H9 (cell line): ENCODE measurements around the gene ENOX1. TPM values are rescaled to one million over a fixed set of nuclear protein-coding genes. Genes with fewer than 3 reads are reported as not detected.

Experiments used
- DNase-seq: peaks from one replicate; pipeline ENCODE4 v3.0.0-alpha.2; 2017
- H2AFZ ChIP-seq: one replicate; pipeline ENCODE4 v1.6.1; 2013; ENCODE audit warnings: mild to moderate bottlenecking, low read length, control low read depth, moderate library complexity
- H2AK5ac ChIP-seq: 2 replicates; pipeline ENCODE4 v1.6.1; 2013; ENCODE audit warnings: low read length, control low read depth, mixed read lengths; ENCODE audit not compliant: insufficient read length
- H2BK120ac ChIP-seq: one replicate; pipeline ENCODE4 v1.6.1; 2013; ENCODE audit warnings: low read depth, mild to moderate bottlenecking, low read length, control low read depth, inconsistent platforms; ENCODE audit not compliant: poor library complexity, severe bottlenecking
- H2BK12ac ChIP-seq: 2 replicates; pipeline ENCODE4 v1.6.1; 2013; ENCODE audit warnings: low read length, control low read depth, mixed read lengths, low read depth; ENCODE audit not compliant: insufficient read length
- H2BK15ac ChIP-seq: 2 replicates; pipeline ENCODE4 v1.6.1; 2013; ENCODE audit warnings: low read depth, low read length, control low read depth
- H2BK20ac ChIP-seq: one replicate; pipeline ENCODE4 v1.6.1; 2013; ENCODE audit warnings: low read depth, mild to moderate bottlenecking, low read length, control low read depth, inconsistent platforms; ENCODE audit not compliant: poor library complexity, severe bottlenecking
- H2BK5ac ChIP-seq: 2 replicates; pipeline ENCODE4 v1.6.1; 2013; ENCODE audit warnings: low read length, control low read depth, mixed read lengths; ENCODE audit not compliant: insufficient read length
- H3K14ac ChIP-seq: 2 replicates; pipeline ENCODE4 v1.6.1; 2013; ENCODE audit warnings: low read length, control low read depth; ENCODE audit not compliant: insufficient read depth
- H3K18ac ChIP-seq: 2 replicates; pipeline ENCODE4 v1.6.1; 2013; ENCODE audit warnings: low read depth, mild to moderate bottlenecking, mixed read lengths, low read length, control low read depth; ENCODE audit not compliant: insufficient read length
- H3K23ac ChIP-seq: 2 replicates; pipeline ENCODE4 v1.6.1; 2013; ENCODE audit warnings: low read length, control low read depth, mixed read lengths, low read depth; ENCODE audit not compliant: insufficient read length
- H3K23me2 ChIP-seq: 2 replicates; pipeline ENCODE4 v1.6.1; 2013; ENCODE audit warnings: low read depth, mild to moderate bottlenecking, mixed read lengths, low read length, control low read depth; ENCODE audit not compliant: insufficient read length, poor library complexity, severe bottlenecking
- H3K27ac ChIP-seq: 2 replicates; pipeline ENCODE4 v1.5.1; 2013; ENCODE audit warnings: low read length, control low read depth, mixed read lengths, low read depth; ENCODE audit not compliant: insufficient read length
- H3K27me3 ChIP-seq: 2 replicates; pipeline ENCODE4 v1.6.1; 2013; ENCODE audit warnings: low read length, control low read depth, inconsistent platforms; ENCODE audit not compliant: insufficient read depth
- H3K4ac ChIP-seq: 2 replicates; pipeline ENCODE4 v1.6.1; 2013; ENCODE audit warnings: low read depth, mild to moderate bottlenecking, control low read depth, inconsistent platforms, low read length, moderate library complexity
- H3K4me1 ChIP-seq: 2 replicates; pipeline ENCODE4 v1.6.1; 2013; ENCODE audit warnings: low read length, control low read depth, inconsistent platforms; ENCODE audit not compliant: insufficient read depth
- H3K4me2 ChIP-seq: 2 replicates; pipeline ENCODE4 v1.6.1; 2013; ENCODE audit warnings: low read length, control low read depth, mixed read lengths; ENCODE audit not compliant: insufficient read length, insufficient read depth
- H3K56ac ChIP-seq: 2 replicates; pipeline ENCODE4 v1.6.1; 2013; ENCODE audit warnings: low read depth, mild to moderate bottlenecking, mixed read lengths, low read length, control low read depth; ENCODE audit not compliant: insufficient read length
- H3K79me1 ChIP-seq: 2 replicates; pipeline ENCODE4 v1.6.1; 2013; ENCODE audit warnings: low read depth, mild to moderate bottlenecking, moderate library complexity, low read length, control low read depth, inconsistent platforms; ENCODE audit not compliant: insufficient read depth, poor library complexity, severe bottlenecking
- H3K79me2 ChIP-seq: 2 replicates; pipeline ENCODE4 v1.6.1; 2013; ENCODE audit warnings: low read length, control low read depth, inconsistent platforms; ENCODE audit not compliant: insufficient read depth
- H3K9ac ChIP-seq: 2 replicates; pipeline ENCODE4 v1.6.1; 2013; ENCODE audit warnings: low read length, control low read depth, mixed read lengths; ENCODE audit not compliant: insufficient read length; ENCODE audit errors: extremely low read depth
- H3K9me3 ChIP-seq: one replicate; pipeline ENCODE4 v1.6.1; 2013; ENCODE audit warnings: low read depth, low read length, inconsistent platforms; ENCODE audit not compliant: control insufficient read depth
- H3T11ph ChIP-seq: one replicate; pipeline ENCODE4 v1.6.1; 2013; ENCODE audit warnings: mild to moderate bottlenecking, low read length, control low read depth, inconsistent platforms
- H4K20me1 ChIP-seq: one replicate; pipeline ENCODE4 v1.6.1; 2013; ENCODE audit not compliant: control insufficient read depth, insufficient read length, insufficient read depth
- H4K5ac ChIP-seq: 2 replicates; pipeline ENCODE4 v1.6.1; 2013; ENCODE audit warnings: low read depth, mild to moderate bottlenecking, mixed read lengths, low read length, control low read depth; ENCODE audit not compliant: insufficient read length
- H4K8ac ChIP-seq: replicated peaks from 2 replicates; pipeline ENCODE4 v1.6.1; 2013; ENCODE audit warnings: low read length, control low read depth, mixed read lengths, low read depth; ENCODE audit not compliant: insufficient read length
- H4K91ac ChIP-seq: 2 replicates; pipeline ENCODE4 v1.6.1; 2013; ENCODE audit warnings: low read depth, mild to moderate bottlenecking, moderate library complexity, mixed read lengths, low read length, control low read depth; ENCODE audit not compliant: insufficient read length
- H3K27ac Mint-ChIP-seq, 3 experiments: 2 replicates in 2 of 3; 3 replicates in 1 of 3; pipeline ENCODE4 v1.8.0; 2020 to 2021; ENCODE audit warnings: mixed read lengths in 3 of 3, mild to moderate bottlenecking in 1 of 3, moderate library complexity in 1 of 3
- H3K27me3 Mint-ChIP-seq: 2 replicates; pipeline ENCODE4 v1.8.0; 2021; ENCODE audit warnings: low read depth, mild to moderate bottlenecking, moderate library complexity, mixed read lengths
- H3K36me3 Mint-ChIP-seq, 3 experiments: 2 replicates in 2 of 3; 3 replicates in 1 of 3; pipeline ENCODE4 v1.8.0; 2020 to 2021; ENCODE audit warnings: low read depth in 3 of 3, mixed read lengths in 3 of 3; ENCODE audit not compliant: insufficient read depth in 1 of 3
- H3K4me1 Mint-ChIP-seq, 2 experiments: 2 replicates each; pipeline ENCODE4 v1.8.0; 2020; ENCODE audit warnings: mixed read lengths in 2 of 2
- H3K4me3 Mint-ChIP-seq, 2 experiments: 2 replicates in 1 of 2; 3 replicates in 1 of 2; pipeline ENCODE4 v1.8.0; 2020 to 2021; ENCODE audit warnings: mild to moderate bottlenecking in 2 of 2, mixed read lengths in 2 of 2, moderate library complexity in 1 of 2
- H3K9me3 Mint-ChIP-seq, 2 experiments: 2 replicates in 1 of 2; 3 replicates in 1 of 2; pipeline ENCODE4 v1.8.0; 2020; ENCODE audit warnings: mild to moderate bottlenecking in 2 of 2, mixed read lengths in 2 of 2, moderate library complexity in 1 of 2
- CTCF ChIP-seq: fragments of 200-600 bp; sonication (generic); conservative IDR thresholded peaks from 3 replicates; pipeline ENCODE4 v1.8.0; 2021; ENCODE audit warnings: antibody characterized with exemption, mild to moderate bottlenecking
- WGBS: extraction: QIAGEN DNeasy Blood & Tissue Kit; methylation state at CpG from one replicate; pipeline ENCODE4 v1.1.7; 2013; ENCODE audit warnings: missing lambda C conversion rate, low lambda C conversion rate, mixed read lengths; ENCODE audit not compliant: insufficient read length; ENCODE audit errors: extremely low coverage; 5-methylcytosine and 5-hydroxymethylcytosine counted together
- total RNA-seq: library from RNA; stranded (reverse); gene quantifications from 2 replicates; pipeline ENCODE4 v1.2.1, GENCODE V29; 2021

The ENOX1 gene
- total RNA-seq, 1 experiment from 2014 or later: 0.24 TPM

- Histone ChIP-seq H2BK120ac (no peak overlapping the region), H3K9ac (no peak overlapping the region), H2BK20ac (no peak overlapping the region), H3K56ac (no peak overlapping the region), H4K5ac (no peak overlapping the region), H2AFZ (no peak overlapping the region), H3K4me2 (no peak overlapping the region), H3K9me3 (no peaks in the 10 kb centered on the region), H3K14ac (no peak overlapping the region), H3K23me2 (no peaks in the 10 kb centered on the region), H3K4ac (no peak overlapping the region), H2BK15ac (no peak overlapping the region), H2BK12ac (no peak overlapping the region), H3K23ac (no peak overlapping the region), H3K27me3 (no peaks in the 10 kb centered on the region), H3K4me1 (no peaks in the 10 kb centered on the region), H4K91ac (no peak overlapping the region), H4K8ac (no peak overlapping the region), H3K27ac (no peak overlapping the region), H2AK5ac (no peak overlapping the region), H3T11ph (no peak overlapping the region), H3K18ac (no peak overlapping the region), H3K79me1 (no peaks in the 10 kb centered on the region), H3K79me2 (no peaks in the 10 kb centered on the region), H4K20me1 (no peaks in the 10 kb centered on the region), H2BK5ac (no peak overlapping the region)
- Mint-ChIP-seq H3K4me1 (peaks cover 0 to 6% of the 10 kb centered on the region in 2 experiments; a peak in 1 of 4 replicates), H3K4me3 (no peak overlapping the region), H3K27ac (no peak overlapping the region), H3K27me3 (peaks cover 2% of the 10 kb centered on the region; the same call in 1 of the 2 replicates), H3K36me3 (no peaks in the 10 kb centered on the region), H3K9me3 (no peaks in the 10 kb centered on the region)
- DNase-seq: no peak
- TF ChIP-seq CTCF: no peak
- WGBS: no CpG with 5 or more reads among the region's 1 CpG
These were observed 271.2 kb downstream of the ENOX1 start for GRCh38 chr13:43515531-43515930.
